HG02642 (cell line): ENCODE results near the gene NR4A1.
A peak's percentile ranks its signal among the peaks of the same experiment; 100 is the strongest.

Experiments
- ATAC-seq: cut with Tn5 transposase; IDR thresholded peaks from one replicate; pipeline ENCODE4 v1.9.1; 2021; ENCODE audit warnings: mild to moderate bottlenecking; ENCODE audit not compliant: unreplicated experiment, poor library complexity

Gene NR4A1

GRCh38 chr12:52070185-52070925 is 19.1 kb downstream of the NR4A1 start:
- ATAC-seq = peak; percentile 30

- no peak for ATAC-seq
Observed at GRCh38 chr12:52073531-52074381, 22.5 kb downstream of the NR4A1 start.

- ATAC-seq = no peak
Observed at GRCh38 chr12:52074971-52075724, 23.9 kb downstream of the NR4A1 start.

GRCh38 chr12:52076811-52077210 is 25.6 kb downstream of the NR4A1 start:
- no peak for ATAC-seq

- ATAC-seq = no peak
Observed at GRCh38 chr12:52078276-52078675, 27.0 kb downstream of the NR4A1 start.

GRCh38 chr12:52079576-52080402 is 28.5 kb downstream of the NR4A1 start, which contains the start of gene SMIM41:
Gene SMIM41, plus strand, starts transcription at chr12:52079704. Its CDS starts 76 bp downstream, at chr12:52079780.
- ATAC-seq = no peak

GRCh38 chr12:52080403-52081251 is 29.4 kb downstream of the NR4A1 start:
- ATAC-seq = no peak

GRCh38 chr12:52081263-52081733 is 30.1 kb downstream of the NR4A1 start:
- peak; percentile 74 for ATAC-seq

- no peak for ATAC-seq
Observed at GRCh38 chr12:52082026-52082668, 30.9 kb downstream of the NR4A1 start.

- no peak for ATAC-seq
Observed at GRCh38 chr12:52082669-52082987, 31.4 kb downstream of the NR4A1 start.

GRCh38 chr12:52082988-52083637 is 31.9 kb downstream of the NR4A1 start:
- no peak for ATAC-seq

- no peak for ATAC-seq
Observed at GRCh38 chr12:52083638-52083996, 32.4 kb downstream of the NR4A1 start.

- ATAC-seq = no peak
Observed at GRCh38 chr12:52084491-52085231, 33.4 kb downstream of the NR4A1 start.

GRCh38 chr12:52085682-52086180 is 34.5 kb downstream of the NR4A1 start:
- ATAC-seq = no peak

- ATAC-seq = no peak
Observed at GRCh38 chr12:52086366-52086765, 35.1 kb downstream of the NR4A1 start.

GRCh38 chr12:52086944-52087835 is 35.9 kb downstream of the NR4A1 start:
- no peak for ATAC-seq
